GM19351 (cell line): ENCODE results near the gene RASSF8.

Source experiments
- ATAC-seq: cut with Tn5 transposase; IDR thresholded peaks from one replicate; pipeline ENCODE4 v1.9.1; 2021; ENCODE audit warnings: mild to moderate bottlenecking, moderate library complexity; ENCODE audit not compliant: unreplicated experiment

Gene RASSF8

GRCh38 chr12:26100666-26101349 is 142.3 kb downstream of the RASSF8 start:
- no peak for ATAC-seq

GRCh38 chr12:26101350-26101734 is 142.9 kb downstream of the RASSF8 start:
- no peak for ATAC-seq

- no peak for ATAC-seq
Measured at GRCh38 chr12:26101763-26102162, 143.3 kb downstream of the RASSF8 start.

GRCh38 chr12:26102953-26103352 is 144.5 kb downstream of the RASSF8 start:
- ATAC-seq, result no peak

- ATAC-seq, result no peak
Measured at GRCh38 chr12:26106347-26106746, 147.9 kb downstream of the RASSF8 start.

GRCh38 chr12:26108915-26109314 is 150.4 kb downstream of the RASSF8 start:
- ATAC-seq, result no peak

- no peak for ATAC-seq
Measured at GRCh38 chr12:26109343-26109881, 150.9 kb downstream of the RASSF8 start.

- no peak for ATAC-seq
Measured at GRCh38 chr12:26112232-26112631, 153.8 kb downstream of the RASSF8 start.

GRCh38 chr12:26112703-26113147 is 154.2 kb downstream of the RASSF8 start:
- ATAC-seq, result no peak

- ATAC-seq, result no peak
Measured at GRCh38 chr12:26113181-26113654, 154.7 kb downstream of the RASSF8 start.

- peak; percentile 72 for ATAC-seq
Measured at GRCh38 chr12:26113853-26114719, 155.6 kb downstream of the RASSF8 start.

GRCh38 chr12:26114720-26115401 is 156.4 kb downstream of the RASSF8 start:
- ATAC-seq, result no peak

- no peak for ATAC-seq
Measured at GRCh38 chr12:26116829-26117715, 158.6 kb downstream of the RASSF8 start.

GRCh38 chr12:26118308-26118707 is 159.8 kb downstream of the RASSF8 start:
- ATAC-seq, result no peak

GRCh38 chr12:26119391-26119989 is 161.0 kb downstream of the RASSF8 start:
- ATAC-seq, result no peak

- no peak for ATAC-seq
Measured at GRCh38 chr12:26120561-26121274, 162.2 kb downstream of the RASSF8 start.

- no peak for ATAC-seq
Measured at GRCh38 chr12:26121323-26122060, 163.0 kb downstream of the RASSF8 start.

- ATAC-seq, result peak; percentile 33
Measured at GRCh38 chr12:26122061-26122680, 163.7 kb downstream of the RASSF8 start.
